GM23338 (cell line): ENCODE measurements around the gene ZNF277. TPM values are rescaled to one million over a fixed set of nuclear protein-coding genes. Genes with fewer than 3 reads are reported as not detected.

Experiments used
- ATAC-seq: fragments of 200-7000 bp; cut with Tn5 transposase; 3 replicates; pipeline ENCODE4 v1.9.1; 2020
- DNase-seq: peaks from one replicate; pipeline ENCODE4 v3.0.0-alpha.2; 2015; ENCODE audit warnings: low spot score
- H2AFZ ChIP-seq: fragments of 200-600 bp; sonication (generic); 2 replicates; pipeline ENCODE4 v1.8.0; 2016; ENCODE audit warnings: antibody characterized with exemption, mild to moderate bottlenecking, moderate library complexity
- H3F3A ChIP-seq: fragments of 200-600 bp; sonication (generic); replicated peaks from 2 replicates; pipeline ENCODE4 v1.8.0; 2017; ENCODE audit warnings: antibody characterized with exemption, mixed run types, low read depth
- H3K27ac ChIP-seq: fragments of 200-600 bp; sonication (generic); 2 replicates; pipeline ENCODE4 v1.6.1; 2016; ENCODE audit warnings: low read depth
- H3K27me3 ChIP-seq: fragments of 200-600 bp; sonication (generic); 2 replicates; pipeline ENCODE4 v1.8.0; 2016; ENCODE audit warnings: mild to moderate bottlenecking, mixed run types, moderate library complexity; ENCODE audit not compliant: insufficient read depth
- H3K36me3 ChIP-seq: fragments of 200-600 bp; sonication (generic); 2 replicates; pipeline ENCODE4 v1.8.0; 2016; ENCODE audit warnings: mild to moderate bottlenecking; ENCODE audit not compliant: insufficient read depth
- H3K4me1 ChIP-seq: fragments of 200-600 bp; sonication (generic); 2 replicates; pipeline ENCODE4 v1.8.0; 2016; ENCODE audit warnings: mild to moderate bottlenecking, moderate library complexity; ENCODE audit not compliant: insufficient read depth
- H3K4me2 ChIP-seq: fragments of 200-600 bp; sonication (generic); 2 replicates; pipeline ENCODE4 v1.7.1; 2017; ENCODE audit warnings: mixed run types
- H3K4me3 ChIP-seq: fragments of 200-600 bp; sonication (generic); 2 replicates; pipeline ENCODE4 v1.6.1; 2016; ENCODE audit warnings: mixed run types
- H3K79me2 ChIP-seq: fragments of 200-600 bp; sonication (generic); replicated peaks from 2 replicates; pipeline ENCODE4 v1.8.0; 2017; ENCODE audit warnings: mild to moderate bottlenecking; ENCODE audit not compliant: insufficient read depth
- H3K9me2 ChIP-seq: fragments of 200-600 bp; sonication (generic); 2 replicates; pipeline ENCODE4 v1.8.0; 2017; ENCODE audit not compliant: insufficient read depth
- H4K20me1 ChIP-seq: fragments of 200-600 bp; sonication (generic); replicated peaks from 2 replicates; pipeline ENCODE4 v1.8.0; 2017; ENCODE audit warnings: mild to moderate bottlenecking; ENCODE audit not compliant: insufficient read depth
- H3K27ac Mint-ChIP-seq: 2 replicates; pipeline ENCODE4 v1.8.0; 2020; ENCODE audit warnings: inconsistent platforms, mild to moderate bottlenecking, moderate library complexity, mixed read lengths
- H3K27me3 Mint-ChIP-seq: 3 replicates; pipeline ENCODE4 v1.8.0; 2022; ENCODE audit warnings: low read depth, mild to moderate bottlenecking, moderate library complexity, mixed read lengths, inconsistent platforms; ENCODE audit not compliant: insufficient read depth, poor library complexity
- H3K36me3 Mint-ChIP-seq: 3 replicates; pipeline ENCODE4 v1.8.0; 2021; ENCODE audit warnings: low read depth, mild to moderate bottlenecking, inconsistent platforms, moderate library complexity, mixed read lengths
- H3K4me1 Mint-ChIP-seq: 3 replicates; pipeline ENCODE4 v1.8.0; 2020; ENCODE audit warnings: mild to moderate bottlenecking, inconsistent platforms, mixed read lengths
- H3K4me3 Mint-ChIP-seq: 3 replicates; pipeline ENCODE4 v1.8.0; 2021; ENCODE audit warnings: moderate library complexity, mild to moderate bottlenecking, inconsistent platforms, mixed read lengths
- H3K9me3 Mint-ChIP-seq: 3 replicates; pipeline ENCODE4 v1.8.0; 2020; ENCODE audit warnings: moderate library complexity, mild to moderate bottlenecking, inconsistent platforms, mixed read lengths
- EZH2 ChIP-seq: fragments of 200-600 bp; sonication (generic); IDR thresholded peaks from one replicate; pipeline ENCODE4 v1.8.0; 2017; ENCODE audit warnings: antibody characterized with exemption, mild to moderate bottlenecking, low read depth; ENCODE audit not compliant: unreplicated experiment
- EZH2phosphoT487 ChIP-seq: fragments of 200-600 bp; sonication (generic); IDR thresholded peaks from one replicate; pipeline ENCODE4 v1.8.1; 2018; ENCODE audit warnings: antibody characterized with exemption; ENCODE audit not compliant: unreplicated experiment
- JUNB ChIP-seq: IDR thresholded peaks from one replicate; pipeline ENCODE4 v1.6.1; 2016; ENCODE audit warnings: antibody characterized with exemption; ENCODE audit not compliant: unreplicated experiment
- NANOG ChIP-seq: IDR thresholded peaks from 2 replicates; pipeline ENCODE4 v1.6.1; 2016; ENCODE audit warnings: antibody characterized with exemption, borderline replicate concordance
- POLR2AphosphoS5 ChIP-seq: IDR thresholded peaks from 2 replicates; pipeline ENCODE4 v1.6.1; 2016; ENCODE audit warnings: antibody characterized with exemption, low read depth
- ZNF114 ChIP-seq: fragments of 250-450 bp; sonication (Bioruptor Pico); IDR thresholded peaks from 2 replicates; pipeline ENCODE4 v1.5.0; 2020; ENCODE audit warnings: mild to moderate bottlenecking, moderate library complexity
- ZNF331 ChIP-seq: fragments of 250-450 bp; sonication (Bioruptor Pico); IDR thresholded peaks from 2 replicates; pipeline ENCODE4 v1.5.0; 2020; ENCODE audit warnings: low read depth, mild to moderate bottlenecking, moderate library complexity
- ZNF462 ChIP-seq: fragments of 250-450 bp; sonication (Bioruptor Pico); IDR thresholded peaks from 2 replicates; pipeline ENCODE4 v1.5.0; 2020; ENCODE audit warnings: mild to moderate bottlenecking, moderate library complexity
- polyA plus RNA-seq: library from polyadenylated mRNA; unstranded; fragments of >200 nt; fragmentation: Nextera tagmentation; extraction: Ambion mirVana; gene quantifications from 2 replicates; pipeline ENCODE4 v1.2.1, GENCODE V29; 2016
- total RNA-seq: library from RNA; depleted of rRNA; stranded (reverse); fragments of >200 nt; shearing (Covaris generic); gene quantifications from 2 replicates; pipeline ENCODE4 v1.2.3, GENCODE V29; 2014

ZNF277 gene
- total and polyA plus RNA-seq, 2 experiments from 2014 or later = 25.4 to 28.9 TPM

- H3K4me2 ChIP-seq = no peak overlapping the region
- H3K36me3 ChIP-seq = no peaks in the 10 kb centered on the region
- H3K9me2 ChIP-seq = peaks cover 5% of the 10 kb centered on the region; the same call in 1 of the 2 replicates
- Mint-ChIP-seq H3K27me3 (no peaks in the 10 kb centered on the region), H3K4me3 (no peak overlapping the region), H3K27ac (no peak overlapping the region), H3K9me3 (no peaks in the 10 kb centered on the region; the same call in 2 of the 3 replicates), H3K4me1 (peaks cover 15% of the 10 kb centered on the region), H3K36me3 (no peaks in the 10 kb centered on the region)
- H3K79me2 ChIP-seq = no peaks in the 10 kb centered on the region
- H3K27me3 ChIP-seq = no peaks in the 10 kb centered on the region
- DNase-seq (no peak), ATAC-seq (no peak)
- no peaks in the 10 kb centered on the region; the same call in 1 of the 2 replicates for H4K20me1 ChIP-seq
- no peak overlapping the region for H3K4me3 ChIP-seq
- no peak overlapping the region for H2AFZ ChIP-seq
- no peaks in the 10 kb centered on the region; the same call in 1 of the 2 replicates for H3F3A ChIP-seq
- 0 out of 2 replicates have a peak, but pooled peaks cover 3% of the 10 kb centered on the region for H3K4me1 ChIP-seq
- no peak overlapping the region for H3K27ac ChIP-seq
- TF ChIP-seq EZH2phosphoT487 (no peak), ZNF331 (no peak)
These were observed 154.2 kb downstream of the ZNF277 start for GRCh38 chr7:112360681-112361080.

GRCh38 chr7:112361154-112361553, 154.7 kb downstream of the ZNF277 start:
- no peak overlapping the region for H3K4me3 ChIP-seq
- no peaks in the 10 kb centered on the region for H3K27me3 Mint-ChIP-seq
- no peak for TF ChIP-seq ZNF114 (CRISPR knock-in tag)
- no peak for TF ChIP-seq POLR2AphosphoS5
- H3K4me2 ChIP-seq = no peak overlapping the region
- peaks cover 15% of the 10 kb centered on the region for H3K4me1 Mint-ChIP-seq
- H3F3A ChIP-seq = no peaks in the 10 kb centered on the region; the same call in 1 of the 2 replicates
- H4K20me1 ChIP-seq = no peaks in the 10 kb centered on the region; the same call in 1 of the 2 replicates
- no peaks in the 10 kb centered on the region for H3K36me3 ChIP-seq
- DNase-seq (no peak), ATAC-seq (no peak)
- no peak overlapping the region for H3K4me3 Mint-ChIP-seq
- peaks cover 5% of the 10 kb centered on the region; the same call in 1 of the 2 replicates for H3K9me2 ChIP-seq
- H3K36me3 Mint-ChIP-seq = no peaks in the 10 kb centered on the region
- no peak overlapping the region for H3K27ac Mint-ChIP-seq
- H3K27ac ChIP-seq = no peak overlapping the region
- H3K9me3 Mint-ChIP-seq = no peaks in the 10 kb centered on the region; the same call in 2 of the 3 replicates
- H3K4me1 ChIP-seq = 0 out of 2 replicates have a peak, but pooled peaks cover 3% of the 10 kb centered on the region
- no peak overlapping the region for H2AFZ ChIP-seq
- no peaks in the 10 kb centered on the region for H3K27me3 ChIP-seq
- no peaks in the 10 kb centered on the region for H3K79me2 ChIP-seq

- H3K27me3 Mint-ChIP-seq = peaks cover 3% of the 10 kb centered on the region
- no peaks in the 10 kb centered on the region for H3K27me3 ChIP-seq
- H3K4me3 Mint-ChIP-seq = no peak overlapping the region
- H3K9me2 ChIP-seq = peaks cover 5% of the 10 kb centered on the region; the same call in 1 of the 2 replicates
- no peaks in the 10 kb centered on the region for H3K79me2 ChIP-seq
- H2AFZ ChIP-seq = peak overlapping the region; percentile 11
- H3K27ac ChIP-seq = peak overlapping the region; percentile 80; the same call in 1 of the 2 replicates
- peaks cover 15% of the 10 kb centered on the region for H3K4me1 Mint-ChIP-seq
- H3K9me3 Mint-ChIP-seq = no peaks in the 10 kb centered on the region; the same call in 2 of the 3 replicates
- peak; percentile 34; the same call in 2 of the 3 replicates for ATAC-seq
- no peaks in the 10 kb centered on the region; the same call in 1 of the 2 replicates for H4K20me1 ChIP-seq
- H3K36me3 ChIP-seq = no peaks in the 10 kb centered on the region
- no peak overlapping the region for H3K4me3 ChIP-seq
- H3K4me1 ChIP-seq = 0 out of 2 replicates have a peak, but pooled peaks cover 3% of the 10 kb centered on the region
- no peak overlapping the region for H3K4me2 ChIP-seq
- DNase-seq = peak; percentile 40
- H3K36me3 Mint-ChIP-seq = no peaks in the 10 kb centered on the region
- no peak overlapping the region for H3K27ac Mint-ChIP-seq
- H3F3A ChIP-seq = no peaks in the 10 kb centered on the region; the same call in 1 of the 2 replicates
- TF ChIP-seq ZNF462 (CRISPR knock-in tag) (no peak), NANOG (no peak), JUNB (no peak), EZH2 (no peak)
These were observed 155.7 kb downstream of the ZNF277 start for GRCh38 chr7:112362053-112362650.
